ENCODE measurements around the gene ASH1L. TPM values are rescaled to one million over a fixed set of nuclear protein-coding genes. Genes with fewer than 3 reads are reported as not detected.

ASH1L gene
- total and polyA plus RNA-seq, 2 experiments from 2014 or later, result 23.6 to 24.7 TPM

- Mint-ChIP-seq H3K27me3 (ENCODE audit: insufficient read depth, low read depth, poor library complexity) (peaks cover 2% of the 10 kb centered on the region), H3K9me3 (no peaks in the 10 kb centered on the region), H3K4me1 (no peaks in the 10 kb centered on the region), H3K27ac (no peak overlapping the region), H3K4me3 (no peak overlapping the region), H3K36me3 (ENCODE audit: low read depth) (peaks cover 13% of the 10 kb centered on the region)
- no peaks in the 10 kb centered on the region for H3K9me2 ChIP-seq (ENCODE audit: insufficient read depth)
- H3K4me1 ChIP-seq (ENCODE audit: insufficient read depth), result no peaks in the 10 kb centered on the region
- ATAC-seq, result no peak
- no peak overlapping the region for H3K4me2 ChIP-seq
- H3F3A ChIP-seq (replicated peaks; ENCODE audit: low read depth), result no peaks in the 10 kb centered on the region
- H3K27me3 ChIP-seq (ENCODE audit: insufficient read depth), result no peaks in the 10 kb centered on the region
- H2AFZ ChIP-seq, result no peak overlapping the region
- 0 out of 2 replicates have a peak, but pooled peaks cover 2% of the 10 kb centered on the region for H3K36me3 ChIP-seq (ENCODE audit: insufficient read depth)
- H3K79me2 ChIP-seq (replicated peaks; ENCODE audit: insufficient read depth), result no peaks in the 10 kb centered on the region
- DNase-seq (ENCODE audit: low spot score), result no peak
- no peak for TF ChIP-seq NANOG (IDR thresholded peaks at IDR 0.05; ENCODE audit: borderline replicate concordance)
- no peak for TF ChIP-seq ETS1 (IDR thresholded peaks at IDR 0.05)
- TF ChIP-seq ZNF331 (CRISPR knock-in tag; IDR thresholded peaks at IDR 0.05; ENCODE audit: low read depth), result no peak
- no peak for TF ChIP-seq ZNF462 (CRISPR knock-in tag; IDR thresholded peaks at IDR 0.05)
- TF ChIP-seq EZH2phosphoT487 (IDR thresholded peaks at IDR 0.05; ENCODE audit: unreplicated experiment), result no peak
- no peak for TF ChIP-seq CTCF (conservative IDR thresholded peaks at IDR 0.05; ENCODE audit: low read depth in 2 of 2)
- TF ChIP-seq CREB1 (CRISPR knock-in tag; IDR thresholded peaks at IDR 0.05; ENCODE audit: low read depth), result no peak
- TF ChIP-seq STAT1 (IDR thresholded peaks at IDR 0.05; ENCODE audit: unreplicated experiment), result no peak
- no peak for TF ChIP-seq REST (IDR thresholded peaks at IDR 0.05; ENCODE audit: unreplicated experiment)
- TF ChIP-seq JUNB (IDR thresholded peaks at IDR 0.05; ENCODE audit: unreplicated experiment), result no peak
- no peak for TF ChIP-seq EZH2 (IDR thresholded peaks at IDR 0.05; ENCODE audit: low read depth, unreplicated experiment)
- TF ChIP-seq ZNF114 (CRISPR knock-in tag; IDR thresholded peaks at IDR 0.05), result no peak
- no peak for TF ChIP-seq POLR2AphosphoS5 (IDR thresholded peaks at IDR 0.05; ENCODE audit: low read depth)
- H4K20me1 ChIP-seq (replicated peaks; ENCODE audit: insufficient read depth), result no peaks in the 10 kb centered on the region
- no peak overlapping the region for H3K4me3 ChIP-seq
- H3K27ac ChIP-seq (ENCODE audit: low read depth), result no peak overlapping the region
Observed at GRCh38 chr1:155453141-155453540, 109.5 kb downstream of the ASH1L start.

Measured in GM23338 (cell line).